GM23338 (cell line): ENCODE data around the gene PRDX3. TPM values are rescaled to one million over a fixed set of nuclear protein-coding genes. Genes with fewer than 3 reads are reported as not detected.

Experiments used
- ATAC-seq: fragments of 200-7000 bp; cut with Tn5 transposase; 3 replicates; pipeline ENCODE4 v1.9.1; 2020
- DNase-seq: peaks from one replicate; pipeline ENCODE4 v3.0.0-alpha.2; 2015; ENCODE audit warnings: low spot score
- H2AFZ ChIP-seq: fragments of 200-600 bp; sonication (generic); 2 replicates; pipeline ENCODE4 v1.8.0; 2016; ENCODE audit warnings: antibody characterized with exemption, mild to moderate bottlenecking, moderate library complexity
- H3F3A ChIP-seq: fragments of 200-600 bp; sonication (generic); replicated peaks from 2 replicates; pipeline ENCODE4 v1.8.0; 2017; ENCODE audit warnings: antibody characterized with exemption, mixed run types, low read depth
- H3K27ac ChIP-seq: fragments of 200-600 bp; sonication (generic); 2 replicates; pipeline ENCODE4 v1.6.1; 2016; ENCODE audit warnings: low read depth
- H3K27me3 ChIP-seq: fragments of 200-600 bp; sonication (generic); 2 replicates; pipeline ENCODE4 v1.8.0; 2016; ENCODE audit warnings: mild to moderate bottlenecking, mixed run types, moderate library complexity; ENCODE audit not compliant: insufficient read depth
- H3K36me3 ChIP-seq: fragments of 200-600 bp; sonication (generic); 2 replicates; pipeline ENCODE4 v1.8.0; 2016; ENCODE audit warnings: mild to moderate bottlenecking; ENCODE audit not compliant: insufficient read depth
- H3K4me1 ChIP-seq: fragments of 200-600 bp; sonication (generic); 2 replicates; pipeline ENCODE4 v1.8.0; 2016; ENCODE audit warnings: mild to moderate bottlenecking, moderate library complexity; ENCODE audit not compliant: insufficient read depth
- H3K4me2 ChIP-seq: fragments of 200-600 bp; sonication (generic); 2 replicates; pipeline ENCODE4 v1.7.1; 2017; ENCODE audit warnings: mixed run types
- H3K4me3 ChIP-seq: fragments of 200-600 bp; sonication (generic); 2 replicates; pipeline ENCODE4 v1.6.1; 2016; ENCODE audit warnings: mixed run types
- H3K79me2 ChIP-seq: fragments of 200-600 bp; sonication (generic); replicated peaks from 2 replicates; pipeline ENCODE4 v1.8.0; 2017; ENCODE audit warnings: mild to moderate bottlenecking; ENCODE audit not compliant: insufficient read depth
- H3K9me2 ChIP-seq: fragments of 200-600 bp; sonication (generic); 2 replicates; pipeline ENCODE4 v1.8.0; 2017; ENCODE audit not compliant: insufficient read depth
- H4K20me1 ChIP-seq: fragments of 200-600 bp; sonication (generic); replicated peaks from 2 replicates; pipeline ENCODE4 v1.8.0; 2017; ENCODE audit warnings: mild to moderate bottlenecking; ENCODE audit not compliant: insufficient read depth
- H3K27ac Mint-ChIP-seq: 2 replicates; pipeline ENCODE4 v1.8.0; 2020; ENCODE audit warnings: inconsistent platforms, mild to moderate bottlenecking, moderate library complexity, mixed read lengths
- H3K27me3 Mint-ChIP-seq: 3 replicates; pipeline ENCODE4 v1.8.0; 2022; ENCODE audit warnings: low read depth, mild to moderate bottlenecking, moderate library complexity, mixed read lengths, inconsistent platforms; ENCODE audit not compliant: insufficient read depth, poor library complexity
- H3K36me3 Mint-ChIP-seq: 3 replicates; pipeline ENCODE4 v1.8.0; 2021; ENCODE audit warnings: low read depth, mild to moderate bottlenecking, inconsistent platforms, moderate library complexity, mixed read lengths
- H3K4me1 Mint-ChIP-seq: 3 replicates; pipeline ENCODE4 v1.8.0; 2020; ENCODE audit warnings: mild to moderate bottlenecking, inconsistent platforms, mixed read lengths
- H3K4me3 Mint-ChIP-seq: 3 replicates; pipeline ENCODE4 v1.8.0; 2021; ENCODE audit warnings: moderate library complexity, mild to moderate bottlenecking, inconsistent platforms, mixed read lengths
- H3K9me3 Mint-ChIP-seq: 3 replicates; pipeline ENCODE4 v1.8.0; 2020; ENCODE audit warnings: moderate library complexity, mild to moderate bottlenecking, inconsistent platforms, mixed read lengths
- CTCF ChIP-seq, 2 experiments: fragments of 200-600 bp in 1 of 2; sonication (generic) in 1 of 2; conservative IDR thresholded peaks; 2 replicates each; pipeline versions ENCODE4 v1.5.1 to v1.6.1; 2016 to 2017; ENCODE audit warnings: antibody characterized with exemption in 2 of 2, low read depth in 2 of 2, mild to moderate bottlenecking in 2 of 2, moderate library complexity in 1 of 2
- ETS1 ChIP-seq: IDR thresholded peaks from 2 replicates; pipeline ENCODE4 v1.6.1; 2016; ENCODE audit warnings: antibody characterized with exemption
- NANOG ChIP-seq: IDR thresholded peaks from 2 replicates; pipeline ENCODE4 v1.6.1; 2016; ENCODE audit warnings: antibody characterized with exemption, borderline replicate concordance
- REST ChIP-seq: IDR thresholded peaks from one replicate; pipeline ENCODE4 v1.6.1; 2018; ENCODE audit warnings: antibody characterized with exemption; ENCODE audit not compliant: unreplicated experiment
- STAT1 ChIP-seq: IDR thresholded peaks from one replicate; pipeline ENCODE4 v1.6.1; 2016; ENCODE audit warnings: antibody characterized with exemption; ENCODE audit not compliant: unreplicated experiment
- ZNF114 ChIP-seq: fragments of 250-450 bp; sonication (Bioruptor Pico); IDR thresholded peaks from 2 replicates; pipeline ENCODE4 v1.5.0; 2020; ENCODE audit warnings: mild to moderate bottlenecking, moderate library complexity
- ZNF462 ChIP-seq: fragments of 250-450 bp; sonication (Bioruptor Pico); IDR thresholded peaks from 2 replicates; pipeline ENCODE4 v1.5.0; 2020; ENCODE audit warnings: mild to moderate bottlenecking, moderate library complexity
- polyA plus RNA-seq: library from polyadenylated mRNA; unstranded; fragments of >200 nt; fragmentation: Nextera tagmentation; extraction: Ambion mirVana; gene quantifications from 2 replicates; pipeline ENCODE4 v1.2.1, GENCODE V29; 2016
- total RNA-seq: library from RNA; depleted of rRNA; stranded (reverse); fragments of >200 nt; shearing (Covaris generic); gene quantifications from 2 replicates; pipeline ENCODE4 v1.2.3, GENCODE V29; 2014

The PRDX3 gene
- total and polyA plus RNA-seq, 2 experiments from 2014 or later = 275 to 285 TPM

- no peak for ATAC-seq
- Histone ChIP-seq H3K27ac (no peak overlapping the region), H3F3A (peaks cover 11% of the 10 kb centered on the region; the same call in 1 of the 2 replicates), H3K36me3 (peaks cover 59% of the 10 kb centered on the region), H4K20me1 (peaks cover 23% of the 10 kb centered on the region), H3K27me3 (no peaks in the 10 kb centered on the region), H3K9me2 (no peaks in the 10 kb centered on the region), H3K4me2 (no peak overlapping the region), H3K79me2 (peaks cover 48% of the 10 kb centered on the region), H3K4me1 (0 out of 2 replicates have a peak, but pooled peaks cover 5% of the 10 kb centered on the region), H2AFZ (no peak overlapping the region), H3K4me3 (no peak overlapping the region)
- TF ChIP-seq REST (no peak), ETS1 (no peak), ZNF114 (CRISPR knock-in tag) (no peak), STAT1 (no peak), ZNF462 (CRISPR knock-in tag) (no peak), CTCF (conservative IDR thresholded peaks at IDR 0.05; ENCODE audit: low read depth in 2 of 2) (no peak), NANOG (no peak)
- DNase-seq = no peak
- Mint-ChIP-seq H3K36me3 (peaks cover 66% of the 10 kb centered on the region), H3K4me1 (no peaks in the 10 kb centered on the region; the same call in 2 of the 3 replicates), H3K9me3 (no peaks in the 10 kb centered on the region), H3K27me3 (peaks cover 11% of the 10 kb centered on the region), H3K4me3 (no peak overlapping the region), H3K27ac (no peak overlapping the region)
These were observed 4.5 kb downstream of the PRDX3 start for GRCh38 chr10:119174109-119174508.
